ENCODE data around the gene MYBBP1A. TPM values are rescaled to one million over a fixed set of nuclear protein-coding genes. Genes with fewer than 3 reads are reported as not detected.

MYBBP1A gene
- total and polyA plus RNA-seq, 2 of the 8 experiments (the other 6 are each of a cell fraction or from before 2014, with no cell fraction given): 46.8 to 151 TPM

- Histone ChIP-seq H3K27me3 (replicated peaks in 1 of 4; ENCODE audit: control insufficient read depth in 3 of 4, extremely low read depth in 1 of 4, insufficient read depth in 3 of 4, low read length in 3 of 4) (no peaks in the 10 kb centered on the region; a peak in 1 of 7 replicates), H2BK20ac (ENCODE audit: low read length) (no peak overlapping the region), H3K14ac (ENCODE audit: insufficient read length) (no peak overlapping the region), H3K9me3 (ENCODE audit: insufficient read depth in 2 of 2, low read depth in 1 of 2, low read length in 1 of 2) (no peaks in the 10 kb centered on the region), H4K8ac (ENCODE audit: extremely low read depth, insufficient read depth, low read length) (no peak overlapping the region), H3K79me2 (ENCODE audit: control insufficient read depth in 1 of 2, insufficient read depth in 2 of 2, low read length in 2 of 2) (no peaks in the 10 kb centered on the region), H2BK12ac (ENCODE audit: low read depth, low read length) (no peak overlapping the region), H2BK120ac (replicated peaks; ENCODE audit: low read depth, low read length) (no peak overlapping the region), H4K20me1 (replicated peaks in 1 of 2; ENCODE audit: control insufficient read depth in 1 of 2, insufficient read depth in 2 of 2, low read length in 2 of 2) (no peaks in the 10 kb centered on the region), H3K4me2 (ENCODE audit: insufficient read depth in 1 of 2, low read depth in 2 of 2, low read length in 2 of 2) (no peak overlapping the region), H3K23ac (ENCODE audit: insufficient read length) (no peak overlapping the region), H3K27ac (ENCODE audit: low read depth, low read length) (no peak overlapping the region), H3K56ac (replicated peaks; ENCODE audit: insufficient read length, low read depth, low read length) (no peak overlapping the region), H4K91ac (replicated peaks; ENCODE audit: insufficient read length, low read length) (no peak overlapping the region), H3K4me3 (ENCODE audit: extremely low read depth in 1 of 4, insufficient read depth in 2 of 4, low read depth in 3 of 4, low read length in 4 of 4) (no peak overlapping the region), H3K9ac (replicated peaks in 1 of 4; ENCODE audit: extremely low read depth in 1 of 4, low read depth in 3 of 4, low read length in 3 of 4) (no peak overlapping the region), H4K5ac (ENCODE audit: insufficient read length, low read depth, low read length) (no peak overlapping the region), H3K23me2 (ENCODE audit: low read depth, low read length) (no peaks in the 10 kb centered on the region), H3K4me1 (replicated peaks in 1 of 4; ENCODE audit: control insufficient read depth in 3 of 4, insufficient read depth in 4 of 4, low read length in 3 of 4) (peaks cover 0 to 9% (median 5%) of the 10 kb centered on the region in 4 experiments; a peak in 5 of 7 replicates), H2BK5ac (ENCODE audit: low read depth, low read length) (no peak overlapping the region), H2BK15ac (ENCODE audit: low read length) (no peak overlapping the region), H3K36me3 (ENCODE audit: control insufficient read depth in 2 of 4, insufficient read depth in 4 of 4, low read length in 3 of 4) (no peaks in the 10 kb centered on the region), H3K4ac (replicated peaks; ENCODE audit: insufficient read length, low read depth, low read length) (no peak overlapping the region), H3K18ac (ENCODE audit: extremely low read depth, low read length) (no peak overlapping the region), H3K79me1 (ENCODE audit: low read depth, low read length) (no peaks in the 10 kb centered on the region), H2AK5ac (ENCODE audit: low read depth, low read length) (no peak overlapping the region), H2AFZ (ENCODE audit: low read length) (no peak overlapping the region)
- POLR2A ChIA-PET (ENCODE audit: partially characterized antibody): interaction anchor here (1.9 to 32.8 kb wide), 2 partner anchors 9 to 33 kb away, joined by 6 to 546 read pairs; no protein-coding TSS in a partner anchor
- DNase-seq (ENCODE audit: low read depth in 1 of 2, low spot score in 2 of 2) (no peak), FAIRE-seq (no peak)
- 89% methylated on average over 8 of the region's 8 CpGs; no CpG with 5 or more reads in 1 of the 2 experiments for WGBS, 2 experiments (ENCODE audit: extremely low coverage in 1 of 2, insufficient coverage in 1 of 2, insufficient read length in 1 of 2, insufficient replicate concordance in 2 of 2, low coverage in 1 of 2, low lambda C conversion rate in 2 of 2, missing lambda C conversion rate in 1 of 2)
- CTCF ChIA-PET (ENCODE audit: partially characterized antibody): interaction anchor here (0.6 to 4.1 kb wide), 19 partner anchors 9 to 338 kb away, joined by 3 to 32 read pairs (median 3); partner anchors contain the start of gene C17orf107
- TF ChIP-seq SP2 (IDR thresholded peaks at IDR 0.05; ENCODE audit: low read length) (no peak), BRCA1 (IDR thresholded peaks at IDR 0.05; ENCODE audit: low read depth, low read length) (no peak), E2F6 (IDR thresholded peaks at IDR 0.05) (no peak), FOSL1 (IDR thresholded peaks at IDR 0.05; ENCODE audit: insufficient read depth, low read depth, low read length) (no peak), YY1 (IDR thresholded peaks at IDR 0.05; ENCODE audit: low read depth, low read length) (no peak), SIN3A (conservative IDR thresholded peaks at IDR 0.05 in 1 of 2, IDR thresholded peaks at IDR 0.05 in 1 of 2; ENCODE audit: low read depth in 1 of 2, low read length in 2 of 2) (no peak), JUN (IDR thresholded peaks at IDR 0.05; ENCODE audit: low read depth, low read length) (no peak), ZNF274 (IDR thresholded peaks at IDR 0.05; ENCODE audit: borderline replicate concordance, extremely low read depth, low read length) (no peak), RNF2 (IDR thresholded peaks at IDR 0.05; ENCODE audit: borderline replicate concordance, low read depth, low read length, missing control alignments, poor library complexity, severe bottlenecking) (no peak), CBX8 (IDR thresholded peaks at IDR 0.05; ENCODE audit: borderline replicate concordance, low read depth, low read length) (no peak)
These were observed 7.1 kb upstream of the MYBBP1A start for GRCh38 chr17:4562015-4562969.
